GM12872 (cell line): ENCODE measurements around the gene PDAP1.

ENCODE experiments used
- TF ChIP-seq, protein P1 (sequence below): IDR thresholded peaks from 3 replicates; pipeline ENCODE4 v1.5.1; 2011; ENCODE audit warnings: low read depth, mild to moderate bottlenecking, low read length, moderate library complexity; ENCODE audit not compliant: insufficient read depth

Gene PDAP1

DNA sequence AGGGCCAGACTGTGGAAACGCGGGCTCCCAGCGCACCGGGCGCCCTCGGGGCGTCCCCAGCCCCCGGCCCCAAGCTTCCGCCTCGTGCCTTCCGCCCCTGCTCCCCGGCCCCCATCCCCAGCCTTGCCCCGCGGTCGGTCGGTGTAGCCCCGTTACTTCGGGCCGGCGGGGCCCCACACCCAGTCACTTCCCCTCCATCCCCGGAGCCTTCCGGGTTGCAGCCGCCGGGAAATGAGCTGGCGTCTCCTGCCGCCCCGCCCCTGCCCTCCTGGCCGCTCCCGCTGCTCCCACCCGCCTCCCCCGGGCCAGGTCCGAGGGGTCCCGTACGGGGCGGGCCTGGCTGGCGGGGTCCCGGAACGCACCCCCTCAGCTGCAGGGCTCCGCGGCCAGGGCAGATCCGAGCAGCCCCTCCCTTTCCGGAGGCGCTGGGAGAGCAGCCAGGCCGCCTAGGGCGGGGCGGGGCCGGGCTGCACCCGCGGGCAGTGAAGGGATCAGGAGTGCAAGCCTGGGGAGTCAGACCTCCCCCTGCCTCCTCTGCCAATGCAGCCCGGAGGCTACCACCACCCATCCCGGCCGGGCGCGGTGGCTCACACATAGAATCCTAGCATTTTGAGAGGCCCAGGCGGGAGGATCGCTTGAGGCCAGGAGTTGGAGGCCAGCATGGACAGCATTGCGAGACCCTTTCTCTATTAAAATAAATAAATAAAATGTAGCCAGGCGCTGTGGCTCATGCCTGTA, 33.2 kb downstream of the PDAP1 start:
- TF ChIP-seq, protein P1, sequence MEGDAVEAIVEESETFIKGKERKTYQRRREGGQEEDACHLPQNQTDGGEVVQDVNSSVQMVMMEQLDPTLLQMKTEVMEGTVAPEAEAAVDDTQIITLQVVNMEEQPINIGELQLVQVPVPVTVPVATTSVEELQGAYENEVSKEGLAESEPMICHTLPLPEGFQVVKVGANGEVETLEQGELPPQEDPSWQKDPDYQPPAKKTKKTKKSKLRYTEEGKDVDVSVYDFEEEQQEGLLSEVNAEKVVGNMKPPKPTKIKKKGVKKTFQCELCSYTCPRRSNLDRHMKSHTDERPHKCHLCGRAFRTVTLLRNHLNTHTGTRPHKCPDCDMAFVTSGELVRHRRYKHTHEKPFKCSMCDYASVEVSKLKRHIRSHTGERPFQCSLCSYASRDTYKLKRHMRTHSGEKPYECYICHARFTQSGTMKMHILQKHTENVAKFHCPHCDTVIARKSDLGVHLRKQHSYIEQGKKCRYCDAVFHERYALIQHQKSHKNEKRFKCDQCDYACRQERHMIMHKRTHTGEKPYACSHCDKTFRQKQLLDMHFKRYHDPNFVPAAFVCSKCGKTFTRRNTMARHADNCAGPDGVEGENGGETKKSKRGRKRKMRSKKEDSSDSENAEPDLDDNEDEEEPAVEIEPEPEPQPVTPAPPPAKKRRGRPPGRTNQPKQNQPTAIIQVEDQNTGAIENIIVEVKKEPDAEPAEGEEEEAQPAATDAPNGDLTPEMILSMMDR = no peak

DNA sequence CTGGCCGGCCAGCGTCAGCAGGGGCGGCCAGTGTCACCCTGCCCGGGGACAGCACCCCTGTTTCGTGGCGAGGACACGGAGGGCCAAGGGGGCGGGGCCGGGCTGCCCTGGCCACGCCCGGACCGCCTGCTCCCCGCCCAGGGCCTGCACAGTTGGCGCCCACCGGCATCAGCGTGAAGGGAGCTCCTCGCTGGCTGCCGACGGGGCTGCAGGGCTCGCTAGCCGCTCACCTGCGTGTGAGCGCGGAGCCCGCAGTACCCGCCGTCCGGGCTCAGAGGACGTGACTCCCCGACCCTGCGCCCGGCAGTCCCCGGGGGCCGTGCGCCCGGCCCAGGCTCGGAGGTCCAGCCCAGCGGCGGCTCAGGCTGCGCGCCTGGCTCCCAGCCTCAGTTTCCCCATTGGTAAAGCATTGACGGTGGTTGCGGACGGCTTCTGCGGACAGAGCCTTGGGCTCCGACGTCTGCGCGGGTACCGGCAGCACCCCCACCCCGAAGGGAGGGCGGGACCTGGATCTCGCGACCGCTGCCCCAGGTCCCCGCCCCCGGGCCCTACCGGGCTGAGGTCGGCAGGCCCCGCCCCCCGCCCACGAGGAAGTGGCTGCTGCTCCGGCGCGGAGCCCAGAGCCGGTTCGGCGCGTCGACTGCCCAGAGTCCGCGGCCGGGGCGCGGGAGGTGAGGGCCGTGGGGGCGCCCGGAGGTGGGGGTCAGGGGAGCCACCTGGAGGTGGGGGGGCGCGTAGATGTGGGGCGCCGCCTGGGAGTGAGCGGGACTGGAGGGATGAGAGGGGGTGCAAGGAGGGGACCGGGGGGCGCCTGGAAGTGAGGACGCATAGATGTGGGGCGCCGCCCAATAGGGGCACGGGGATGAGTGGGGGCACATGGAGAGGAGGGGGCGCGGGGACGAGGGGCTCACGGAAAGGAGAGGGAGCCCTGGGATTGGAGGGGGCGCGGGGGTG, 34.0 kb downstream of the PDAP1 start, which contains the start of gene ARPC1B:
Gene ARPC1B, plus strand, starts transcription at position 620 of the 954 bp plus-strand sequence. CDS start 10,985 bp downstream, outside the sequence.
- TF ChIP-seq, protein P1 = no peak

GRCh38 chr7:99373091-99374066, 35.0 kb downstream of the PDAP1 start:
- TF ChIP-seq, protein P1 = no peak

- TF ChIP-seq, protein P1 = no peak
Measured at GRCh38 chr7:99372275-99373090, 35.9 kb downstream of the PDAP1 start.

- TF ChIP-seq, protein P1 = no peak
Measured at GRCh38 chr7:99371376-99371920, 36.9 kb downstream of the PDAP1 start.

DNA sequence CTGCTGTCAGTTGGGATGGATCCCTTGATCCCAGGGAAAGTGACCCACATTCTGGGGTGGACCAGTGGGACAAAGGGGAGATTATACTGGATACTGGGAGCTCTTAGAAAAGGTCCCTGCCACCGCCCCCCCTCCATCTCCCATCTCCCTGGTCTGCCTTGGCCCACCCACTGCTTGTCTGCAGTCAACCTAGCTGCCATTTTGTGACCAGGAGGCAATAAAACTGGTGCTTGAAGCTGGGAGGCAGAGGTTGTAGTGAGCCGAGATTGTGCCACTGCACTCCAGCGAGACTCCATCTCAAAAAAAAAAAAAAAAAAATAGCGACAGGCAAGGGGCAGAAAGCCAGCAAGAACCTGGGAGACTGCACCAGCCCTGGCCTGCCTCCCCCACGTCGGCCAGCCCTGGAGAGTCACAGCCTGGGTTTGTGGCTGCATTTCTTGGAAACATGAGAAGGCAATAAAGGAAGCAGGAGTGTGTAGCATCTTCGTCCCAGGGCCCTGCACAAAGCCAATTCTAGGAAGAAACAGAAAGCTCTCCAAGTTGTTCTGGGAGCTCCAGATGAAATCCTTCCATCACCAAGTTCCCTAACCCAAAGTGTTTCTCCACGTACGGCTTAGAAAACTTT, 38.5 kb downstream of the PDAP1 start:
- TF ChIP-seq, protein P1 = no peak
